ENCODE results near the gene ADAMTSL2.

DNA sequence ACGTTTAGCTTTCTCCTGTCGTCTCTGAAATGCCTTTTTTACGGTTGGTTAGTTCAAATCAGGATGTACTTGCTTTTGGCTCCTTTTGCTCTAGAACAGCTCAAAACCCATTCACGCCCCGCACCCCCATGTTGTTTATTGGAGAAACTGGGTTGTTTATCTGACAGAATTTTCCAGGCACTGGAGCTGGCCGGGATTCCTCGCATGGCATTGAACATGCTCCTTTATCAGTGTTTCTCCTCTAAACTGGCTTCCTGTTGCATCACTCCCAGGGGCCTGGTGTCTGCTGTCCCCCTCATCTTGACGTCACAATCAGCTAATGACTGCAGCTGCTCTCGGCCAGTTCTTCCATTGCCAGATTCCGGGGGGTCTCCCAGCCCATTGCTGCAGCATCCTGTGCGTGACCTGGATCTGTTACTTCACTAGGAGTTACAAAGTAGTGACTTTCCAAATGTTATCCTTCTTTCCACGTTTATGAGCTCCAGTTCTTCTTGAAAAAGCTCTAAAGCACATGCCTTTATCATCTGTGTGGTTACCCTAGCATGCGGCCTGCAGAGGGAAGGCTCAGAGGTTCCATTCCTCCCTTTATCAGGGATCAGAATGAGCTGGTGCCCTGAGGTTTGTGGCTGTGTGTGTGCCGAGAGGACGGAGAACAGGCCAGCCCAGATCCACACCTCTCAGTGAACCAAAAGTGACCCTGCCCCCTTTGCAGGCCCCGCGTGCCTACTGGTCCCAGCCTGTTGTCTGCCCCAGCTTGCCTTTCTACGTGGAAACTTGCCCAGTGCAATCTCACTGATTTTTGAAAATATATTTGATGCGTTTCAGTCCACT is 47.2 kb downstream of the ADAMTSL2 start:
- TF ChIP-seq ZNF83 (CRISPR knock-in tag; IDR thresholded peaks at IDR 0.05; ENCODE audit: borderline replicate concordance) (no peak), TP53 (CRISPR knock-in tag; conservative IDR thresholded peaks at IDR 0.05) (no peak), TAF1 (CRISPR knock-in tag; IDR thresholded peaks at IDR 0.05) (no peak), ZNF232 (CRISPR knock-in tag; IDR thresholded peaks at IDR 0.05; ENCODE audit: borderline replicate concordance) (no peak), THAP7 (CRISPR knock-in tag; IDR thresholded peaks at IDR 0.05) (no peak), RBM22 (optimal IDR thresholded peaks at IDR 0.05; ENCODE audit: low read length) (no peak), ZNF687 (CRISPR knock-in tag; IDR thresholded peaks at IDR 0.05) (no peak), ELF3 (CRISPR knock-in tag; IDR thresholded peaks at IDR 0.05) (no peak), ZC3H4 (CRISPR knock-in tag; IDR thresholded peaks at IDR 0.05; ENCODE audit: borderline replicate concordance) (no peak), POLR2A (IDR thresholded peaks at IDR 0.05; ENCODE audit: insufficient read depth in 1 of 2, low read depth in 2 of 2, low read length in 2 of 2) (no peak), SOX6 (IDR thresholded peaks at IDR 0.05) (no peak), SOX6 (CRISPR knock-in tag; IDR thresholded peaks at IDR 0.05) (no peak), POLR2AphosphoS5 (IDR thresholded peaks at IDR 0.05; ENCODE audit: low read depth, low read length) (no peak)
- TF ChIP-seq, protein P1, sequence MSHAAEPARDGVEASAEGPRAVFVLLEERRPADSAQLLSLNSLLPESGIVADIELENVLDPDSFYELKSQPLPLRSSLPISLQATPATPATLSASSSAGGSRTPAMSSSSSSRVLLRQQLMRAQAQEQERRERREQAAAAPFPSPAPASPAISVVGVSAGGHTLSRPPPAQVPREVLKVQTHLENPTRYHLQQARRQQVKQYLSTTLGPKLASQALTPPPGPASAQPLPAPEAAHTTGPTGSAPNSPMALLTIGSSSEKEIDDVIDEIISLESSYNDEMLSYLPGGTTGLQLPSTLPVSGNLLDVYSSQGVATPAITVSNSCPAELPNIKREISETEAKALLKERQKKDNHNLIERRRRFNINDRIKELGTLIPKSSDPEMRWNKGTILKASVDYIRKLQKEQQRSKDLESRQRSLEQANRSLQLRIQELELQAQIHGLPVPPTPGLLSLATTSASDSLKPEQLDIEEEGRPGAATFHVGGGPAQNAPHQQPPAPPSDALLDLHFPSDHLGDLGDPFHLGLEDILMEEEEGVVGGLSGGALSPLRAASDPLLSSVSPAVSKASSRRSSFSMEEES (CRISPR knock-in tag; IDR thresholded peaks at IDR 0.05): no peak
- TF ChIP-seq, protein P2, sequence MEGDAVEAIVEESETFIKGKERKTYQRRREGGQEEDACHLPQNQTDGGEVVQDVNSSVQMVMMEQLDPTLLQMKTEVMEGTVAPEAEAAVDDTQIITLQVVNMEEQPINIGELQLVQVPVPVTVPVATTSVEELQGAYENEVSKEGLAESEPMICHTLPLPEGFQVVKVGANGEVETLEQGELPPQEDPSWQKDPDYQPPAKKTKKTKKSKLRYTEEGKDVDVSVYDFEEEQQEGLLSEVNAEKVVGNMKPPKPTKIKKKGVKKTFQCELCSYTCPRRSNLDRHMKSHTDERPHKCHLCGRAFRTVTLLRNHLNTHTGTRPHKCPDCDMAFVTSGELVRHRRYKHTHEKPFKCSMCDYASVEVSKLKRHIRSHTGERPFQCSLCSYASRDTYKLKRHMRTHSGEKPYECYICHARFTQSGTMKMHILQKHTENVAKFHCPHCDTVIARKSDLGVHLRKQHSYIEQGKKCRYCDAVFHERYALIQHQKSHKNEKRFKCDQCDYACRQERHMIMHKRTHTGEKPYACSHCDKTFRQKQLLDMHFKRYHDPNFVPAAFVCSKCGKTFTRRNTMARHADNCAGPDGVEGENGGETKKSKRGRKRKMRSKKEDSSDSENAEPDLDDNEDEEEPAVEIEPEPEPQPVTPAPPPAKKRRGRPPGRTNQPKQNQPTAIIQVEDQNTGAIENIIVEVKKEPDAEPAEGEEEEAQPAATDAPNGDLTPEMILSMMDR (CRISPR knock-in tag; IDR thresholded peaks at IDR 0.05): no peak
